ENCODE data around the gene OSBPL10.
A peak's percentile ranks its signal among the peaks of the same experiment; 100 is the strongest.

OSBPL10 gene

GRCh38 chr3:31878231-31878838 lies 102.7 kb downstream of the OSBPL10 start:
- no peaks in the 10 kb centered on the region for H3K9me2 ChIP-seq (ENCODE audit: low read depth, low read length)
- H3K27ac ChIP-seq (ENCODE audit: low read depth, low read length, poor library complexity, severe bottlenecking), result peak overlapping the region; percentile 92
- H2AFZ ChIP-seq (ENCODE audit: low read length), result no peak overlapping the region
- peaks cover 7% of the 10 kb centered on the region; the same call in 1 of the 2 replicates for H3F3A ChIP-seq (ENCODE audit: insufficient read depth, low read length)
- H3K4me3 ChIP-seq (ENCODE audit: low read depth, low read length, poor library complexity, severe bottlenecking), result no peak overlapping the region
- peaks cover 47% of the 10 kb centered on the region for H3K36me3 ChIP-seq (ENCODE audit: insufficient read depth, low read length)
- H3K9ac ChIP-seq (ENCODE audit: low read length), result no peak overlapping the region
- TF ChIP-seq CTCF (IDR thresholded peaks at IDR 0.05; ENCODE audit: low read length) (no peak), EZH2 (IDR thresholded peaks at IDR 0.05; ENCODE audit: borderline replicate concordance, low read length) (no peak)
- H3K79me2 ChIP-seq (ENCODE audit: insufficient read depth, low read length), result peaks cover 36% of the 10 kb centered on the region
- peaks cover 100% of the 10 kb centered on the region for H3K4me1 ChIP-seq (ENCODE audit: insufficient read depth, low read length, severe bottlenecking)
- no peaks in the 10 kb centered on the region for H3K27me3 ChIP-seq (ENCODE audit: insufficient read depth, low read length)
- no peaks in the 10 kb centered on the region for H4K20me1 ChIP-seq (ENCODE audit: insufficient read depth, low read length)
- no peak overlapping the region for H3K4me2 ChIP-seq (ENCODE audit: low read length)
- H3K9me3 ChIP-seq (ENCODE audit: low read length), result no peaks in the 10 kb centered on the region

GRCh38 chr3:31876331-31876730 lies 104.7 kb downstream of the OSBPL10 start:
- Histone ChIP-seq H2AFZ (ENCODE audit: low read length) (no peak overlapping the region), H3K4me2 (ENCODE audit: low read length) (peak overlapping the region; percentile 73), H3K9ac (ENCODE audit: low read length) (peak overlapping the region; percentile 63), H3K4me3 (ENCODE audit: low read depth, low read length, poor library complexity, severe bottlenecking) (peak overlapping the region; percentile 53), H3K9me2 (ENCODE audit: low read depth, low read length) (no peaks in the 10 kb centered on the region), H3K27me3 (ENCODE audit: insufficient read depth, low read length) (no peaks in the 10 kb centered on the region), H4K20me1 (ENCODE audit: insufficient read depth, low read length) (no peaks in the 10 kb centered on the region), H3K79me2 (ENCODE audit: insufficient read depth, low read length) (peaks cover 30% of the 10 kb centered on the region), H3K36me3 (ENCODE audit: insufficient read depth, low read length) (peaks cover 65% of the 10 kb centered on the region), H3K27ac (ENCODE audit: low read depth, low read length, poor library complexity, severe bottlenecking) (peak overlapping the region; percentile 92), H3K9me3 (ENCODE audit: low read length) (no peaks in the 10 kb centered on the region), H3F3A (ENCODE audit: insufficient read depth, low read length) (peaks cover 7% of the 10 kb centered on the region; the same call in 1 of the 2 replicates), H3K4me1 (ENCODE audit: insufficient read depth, low read length, severe bottlenecking) (peaks cover 82% of the 10 kb centered on the region)
- no peak for TF ChIP-seq CTCF (IDR thresholded peaks at IDR 0.05; ENCODE audit: low read length)
- TF ChIP-seq EZH2 (IDR thresholded peaks at IDR 0.05; ENCODE audit: borderline replicate concordance, low read length), result no peak

DNA sequence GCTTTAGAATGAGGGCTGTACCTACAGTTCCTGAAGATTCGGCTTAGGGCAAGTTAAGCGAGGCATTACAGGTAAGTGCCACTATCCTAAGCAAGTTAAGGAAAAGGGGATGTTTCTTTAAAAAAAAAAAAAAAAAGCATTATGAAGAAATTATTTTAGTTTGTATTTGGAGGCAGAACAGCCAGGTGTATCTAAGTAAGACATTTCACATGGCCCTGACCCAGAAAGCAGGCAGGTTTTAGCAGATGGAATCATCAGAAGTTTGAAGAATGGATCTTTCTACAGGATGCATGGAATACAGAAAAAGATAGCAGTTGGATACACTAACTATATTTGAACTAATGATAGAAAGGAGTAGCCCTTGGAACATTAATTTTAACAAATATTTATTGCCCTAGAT lies 105.6 kb downstream of the OSBPL10 start:
- TF ChIP-seq EZH2 (IDR thresholded peaks at IDR 0.05; ENCODE audit: borderline replicate concordance, low read length) (no peak), CTCF (IDR thresholded peaks at IDR 0.05; ENCODE audit: low read length) (no peak)

More for the DNA sequence above, 105.6 kb downstream of the OSBPL10 start:
- Histone ChIP-seq H3K27me3 (ENCODE audit: insufficient read depth, low read length) (no peaks in the 10 kb centered on the region), H2AFZ (ENCODE audit: low read length) (no peak overlapping the region), H3K4me3 (ENCODE audit: low read depth, low read length, poor library complexity, severe bottlenecking) (peak overlapping the region; percentile 53), H3K36me3 (ENCODE audit: insufficient read depth, low read length) (peaks cover 66% of the 10 kb centered on the region), H3K9ac (ENCODE audit: low read length) (peak overlapping the region; percentile 63), H3K27ac (ENCODE audit: low read depth, low read length, poor library complexity, severe bottlenecking) (peak overlapping the region; percentile 92), H3K4me1 (ENCODE audit: insufficient read depth, low read length, severe bottlenecking) (peaks cover 73% of the 10 kb centered on the region), H3K9me2 (ENCODE audit: low read depth, low read length) (no peaks in the 10 kb centered on the region), H3K79me2 (ENCODE audit: insufficient read depth, low read length) (peaks cover 30% of the 10 kb centered on the region), H4K20me1 (ENCODE audit: insufficient read depth, low read length) (no peaks in the 10 kb centered on the region), H3F3A (ENCODE audit: insufficient read depth, low read length) (peaks cover 7% of the 10 kb centered on the region; the same call in 1 of the 2 replicates), H3K4me2 (ENCODE audit: low read length) (peak overlapping the region; percentile 73), H3K9me3 (ENCODE audit: low read length) (no peaks in the 10 kb centered on the region)

Data from OCI-LY1 (cell line).